SK-N-DZ (cell line): ENCODE results near the gene ST3GAL3.
"Not testable (repeated sequence)": the region's sequence is repeated elsewhere in the genome, so short reads cannot be mapped to it uniquely, and the experiment has no call there.

Experiments
- DNase-seq: peaks from one replicate; pipeline ENCODE4 v3.0.0-alpha.2; 2015; ENCODE audit warnings: low spot score

The ST3GAL3 gene

DNA sequence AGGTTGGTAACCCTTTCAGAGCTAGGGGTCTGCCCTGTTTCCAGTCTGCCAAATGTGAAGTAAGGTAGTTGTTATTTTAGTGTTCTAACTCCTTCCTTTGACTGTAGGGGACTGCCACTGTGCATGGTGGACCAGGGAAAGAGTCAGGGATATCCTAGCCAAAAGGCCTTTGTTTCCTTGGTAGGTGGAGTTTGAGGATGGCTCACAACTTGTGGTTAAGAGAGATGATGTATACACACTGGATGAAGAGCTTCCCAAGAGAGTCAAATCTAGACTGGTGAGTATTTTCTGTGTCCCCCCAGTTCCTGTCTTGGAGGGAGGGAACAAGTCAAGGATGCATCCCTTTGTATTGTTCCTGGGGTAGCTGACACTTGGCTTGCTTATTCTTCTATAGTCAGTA lies 3.5 kb upstream of the ST3GAL3 start:
- DNase-seq = no peak

- no peak for DNase-seq
These were observed 2.5 kb upstream of the ST3GAL3 start for GRCh38 chr1:43704838-43705237.

DNA sequence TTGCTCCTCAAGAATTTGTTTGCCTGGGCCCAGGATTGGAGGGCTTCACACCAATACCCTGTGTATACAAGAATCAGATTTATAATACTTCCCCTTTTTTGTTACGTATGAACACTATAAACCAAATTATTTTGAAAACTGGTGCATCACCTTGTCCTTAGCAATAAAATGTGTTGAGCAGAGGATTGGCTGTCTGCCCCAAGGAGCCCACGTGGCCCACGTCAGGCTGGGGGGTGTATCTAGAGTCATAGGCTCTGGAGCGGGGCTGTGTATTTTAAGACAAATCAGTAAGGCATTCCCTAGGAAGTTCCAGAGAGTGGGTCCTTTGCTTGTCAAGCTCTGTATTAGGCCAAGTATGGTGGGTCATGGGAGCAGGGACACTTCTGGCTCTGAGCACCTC lies 2.0 kb upstream of the ST3GAL3 start:
- DNase-seq = no peak

GRCh38 chr1:43705982-43706597 lies 1.2 kb upstream of the ST3GAL3 start:
- DNase-seq = no peak

GRCh38 chr1:43706598-43707189 lies 642 bp upstream of the ST3GAL3 start:
- DNase-seq = no peak

DNA sequence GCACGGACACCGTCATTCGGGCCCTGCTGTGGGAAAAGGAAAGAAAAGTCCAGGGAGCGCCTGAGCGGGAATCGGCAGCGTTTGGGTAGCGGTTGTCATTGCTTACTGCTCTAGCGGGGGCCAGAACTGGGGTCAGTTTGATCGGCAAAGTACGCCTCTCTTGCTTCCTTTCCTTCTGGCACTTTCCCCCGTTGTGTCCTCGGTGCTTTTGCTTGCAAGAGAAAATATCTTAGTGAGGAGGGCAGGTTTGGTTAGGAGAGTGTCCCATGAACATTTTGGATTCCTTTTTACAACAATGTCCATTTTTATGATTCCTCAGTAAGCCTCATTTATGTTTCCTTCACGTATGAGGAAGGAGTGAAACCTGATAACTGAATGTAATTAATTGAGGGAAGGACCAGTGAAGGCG lies 670 bp downstream of the ST3GAL3 start:
- DNase-seq = peak; percentile 34

GRCh38 chr1:43711049-43711448 lies 3.7 kb downstream of the ST3GAL3 start:
- DNase-seq = no peak

- no peak for DNase-seq
These were observed 4.4 kb downstream of the ST3GAL3 start for GRCh38 chr1:43711524-43712386.

- DNase-seq = no peak
These were observed 9.4 kb downstream of the ST3GAL3 start for GRCh38 chr1:43716559-43717281.

GRCh38 chr1:43719063-43719462 lies 11.7 kb downstream of the ST3GAL3 start:
- DNase-seq = no peak

DNA sequence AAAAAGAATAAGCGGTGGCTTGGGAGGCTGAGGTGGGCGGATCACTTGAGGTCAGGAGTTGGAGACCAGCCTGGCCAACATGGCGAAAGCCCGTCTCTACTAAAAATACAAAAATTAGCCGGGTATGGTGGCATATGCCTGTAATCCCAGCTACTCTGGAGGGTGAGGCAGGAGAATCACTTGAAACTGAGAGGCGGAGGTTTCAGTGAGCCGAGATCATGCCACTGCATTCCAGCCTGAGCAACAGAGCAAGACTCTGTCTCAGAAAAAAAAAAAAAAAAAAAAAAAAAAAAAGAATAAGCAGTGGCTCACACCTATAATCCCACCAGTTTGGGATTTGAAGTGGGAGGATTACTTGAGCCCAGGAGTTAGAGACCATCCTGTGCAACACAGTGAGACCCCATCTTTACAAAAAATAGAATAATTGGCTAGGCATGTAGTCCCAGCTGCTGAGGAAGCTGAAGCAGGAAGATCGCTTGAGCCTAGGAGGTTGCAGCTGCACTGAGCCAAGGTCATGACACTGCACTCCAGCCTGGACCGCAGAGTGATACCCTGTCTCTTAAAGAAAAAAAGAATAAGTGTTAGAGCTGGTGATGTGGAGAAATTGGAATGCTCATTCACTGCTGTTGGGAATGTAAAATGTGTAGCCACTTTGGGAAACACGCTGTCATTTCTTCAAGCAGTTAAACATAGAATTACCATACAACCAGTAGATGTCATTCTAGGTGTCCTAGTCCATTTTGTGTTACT lies 12.5 kb downstream of the ST3GAL3 start:
- DNase-seq = not testable (repeated sequence)

- no peak for DNase-seq
These were observed 15.5 kb downstream of the ST3GAL3 start for GRCh38 chr1:43722810-43723209.

- DNase-seq = no peak
These were observed 22.6 kb downstream of the ST3GAL3 start for GRCh38 chr1:43729816-43730463.

DNA sequence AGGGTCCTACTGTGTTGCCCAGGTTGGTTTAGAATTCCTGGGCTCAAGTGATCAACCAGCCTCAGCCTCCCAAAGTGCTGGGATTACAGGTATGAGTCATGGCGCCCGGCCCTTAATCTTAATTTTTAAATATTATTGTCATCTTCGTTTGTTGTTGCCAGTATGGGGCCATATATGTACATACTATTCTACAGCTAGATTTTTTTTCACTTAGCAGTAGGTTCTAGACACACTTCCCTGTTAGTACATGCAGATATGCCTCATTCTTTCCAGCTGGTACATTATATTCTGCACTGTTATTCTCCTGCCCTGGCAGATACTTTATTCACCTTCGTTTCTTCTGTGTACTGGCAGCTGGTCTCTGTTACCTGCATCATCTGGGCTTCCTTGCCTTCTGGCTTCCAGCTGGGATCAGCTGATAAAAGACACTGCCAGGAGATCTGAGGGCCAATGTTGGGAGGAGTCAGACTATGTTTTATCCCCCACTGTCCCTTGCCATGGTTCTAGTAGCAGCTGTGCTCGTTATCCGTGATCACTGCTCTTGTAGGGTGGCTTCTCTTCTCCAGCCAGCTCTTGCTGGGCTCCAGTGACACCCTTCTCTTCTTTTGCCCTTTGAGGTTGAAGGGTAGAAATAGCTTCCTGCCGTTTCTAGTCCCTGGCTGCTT lies 24.7 kb downstream of the ST3GAL3 start:
- DNase-seq = no peak

- no peak for DNase-seq
These were observed 29.5 kb downstream of the ST3GAL3 start for GRCh38 chr1:43736819-43737218.

GRCh38 chr1:43742026-43742425 lies 34.7 kb downstream of the ST3GAL3 start:
- DNase-seq = no peak

GRCh38 chr1:43743206-43743605 lies 35.9 kb downstream of the ST3GAL3 start:
- no peak for DNase-seq

- no peak for DNase-seq
These were observed 40.4 kb downstream of the ST3GAL3 start for GRCh38 chr1:43747736-43748135.

DNA sequence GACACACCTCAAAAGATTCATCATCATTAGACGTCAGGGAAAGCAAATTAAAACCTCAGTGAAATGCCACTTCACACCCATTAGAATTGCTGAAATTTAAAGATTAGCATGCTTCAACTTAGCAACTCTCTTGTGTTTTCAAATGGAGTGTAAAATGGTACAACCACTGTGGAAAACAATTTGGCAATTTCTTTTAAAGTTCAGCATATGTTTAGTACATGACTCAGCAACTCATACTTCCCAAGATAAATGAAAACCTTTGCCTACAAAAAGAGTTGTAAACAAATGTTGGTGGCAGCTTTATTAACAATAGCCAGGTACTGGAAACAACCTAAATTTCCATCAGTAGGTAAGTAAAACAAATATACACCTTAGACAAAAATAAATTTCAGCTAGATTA lies 42.7 kb downstream of the ST3GAL3 start:
- no peak for DNase-seq

GRCh38 chr1:43753422-43753821 lies 46.1 kb downstream of the ST3GAL3 start:
- DNase-seq = no peak
